Vagina (tissue), 2 donors: Measurements from ENCODE around the gene NKIRAS1. TPM values are rescaled to one million over a fixed set of nuclear protein-coding genes. Genes with fewer than 3 reads are reported as not detected.

Source experiments
- DNase-seq, 2 donors: peaks; one replicate each; pipeline ENCODE4 v3.0.0-alpha.2; 2017; ENCODE audit errors: extremely low spot score in 2 of 2
- H3K27ac ChIP-seq: fragments of 200-600 bp; sonication (generic); one replicate; pipeline ENCODE4 v1.5.1; 2019
- H3K27me3 ChIP-seq: fragments of 200-600 bp; sonication (generic); one replicate; pipeline ENCODE4 v1.5.1; 2019
- H3K36me3 ChIP-seq, 2 donors: fragments of 200-600 bp; sonication (generic); one replicate each; pipeline ENCODE4 v1.5.1; 2017 to 2019
- H3K4me1 ChIP-seq: fragments of 200-600 bp; sonication (generic); one replicate; pipeline ENCODE4 v1.5.1; 2019
- H3K4me3 ChIP-seq, 2 donors: fragments of 200-600 bp; sonication (generic); 1 replicate in 1 of 2; 2 replicates in 1 of 2; pipeline ENCODE4 v1.5.1; 2016 to 2019
- H3K9me3 ChIP-seq: fragments of 200-600 bp; sonication (generic); one replicate; pipeline ENCODE4 v1.5.1; 2019
- CTCF ChIP-seq, 3 experiments: fragments of 450-650 bp in 2 of 3; fragments of 200-600 bp in 1 of 3; sonication (generic) in 1 of 3; IDR thresholded peaks; one replicate each; pipeline ENCODE4 v1.5.1; 2017 to 2019; ENCODE audit warnings: antibody characterized with exemption in 3 of 3, mild to moderate bottlenecking in 2 of 3, moderate library complexity in 2 of 3
- POLR2A ChIP-seq, 2 donors: fragments of 450-650 bp; IDR thresholded peaks; one replicate each; pipeline ENCODE4 v1.6.1; 2017; ENCODE audit warnings: antibody characterized with exemption in 2 of 2, mild to moderate bottlenecking in 2 of 2, moderate library complexity in 2 of 2
- POLR2AphosphoS5 ChIP-seq, 2 donors: sonication (generic); formaldehyde crosslinking; IDR thresholded peaks; one replicate each; pipeline ENCODE4 v1.9.0; 2017; ENCODE audit warnings: antibody characterized with exemption in 2 of 2, mild to moderate bottlenecking in 2 of 2, low read depth in 1 of 2; ENCODE audit not compliant: insufficient read depth in 1 of 2
- intact Hi-C: fragments of 100-400 bp; cut with DNase I; formaldehyde crosslinking; loops from one replicate; pipeline ENCODE4 v1.15.1; 2023
- total RNA-seq: library from RNA; depleted of rRNA; stranded (reverse); fragments of >200 nt; gene quantifications from one replicate; pipeline ENCODE4 v1.2.3, GENCODE V29; 2016

NKIRAS1 gene
- total RNA-seq, 1 donor from 2014 or later, result 9.1 TPM

GRCh38 chr3:23845326-23846216 is 71.2 kb downstream of the NKIRAS1 start:
- Histone ChIP-seq H3K27ac (no peak overlapping the region), H3K4me3 (no peak overlapping the region), H3K27me3 (no peaks in the 10 kb centered on the region), H3K4me1 (no peaks in the 10 kb centered on the region), H3K9me3 (no peaks in the 10 kb centered on the region), H3K36me3 (no peaks in the 10 kb centered on the region)
- DNase-seq, result no peak
- TF ChIP-seq POLR2AphosphoS5 (IDR thresholded peaks at IDR 0.05; ENCODE audit: insufficient read depth in 1 of 2, low read depth in 1 of 2) (no peak), CTCF (IDR thresholded peaks at IDR 0.05) (no peak), POLR2A (IDR thresholded peaks at IDR 0.05) (no peak)
- intact Hi-C loops, result no loop called here

- Histone ChIP-seq H3K36me3 (no peaks in the 10 kb centered on the region), H3K4me3 (no peak overlapping the region), H3K9me3 (no peaks in the 10 kb centered on the region), H3K27me3 (no peaks in the 10 kb centered on the region), H3K4me1 (no peaks in the 10 kb centered on the region), H3K27ac (no peak overlapping the region)
- TF ChIP-seq CTCF (IDR thresholded peaks at IDR 0.05) (no peak), POLR2A (IDR thresholded peaks at IDR 0.05) (no peak), POLR2AphosphoS5 (IDR thresholded peaks at IDR 0.05; ENCODE audit: insufficient read depth in 1 of 2, low read depth in 1 of 2) (no peak)
- no peak for DNase-seq
- intact Hi-C loops, result no loop called here
Measured at GRCh38 chr3:23843869-23844268, 72.9 kb downstream of the NKIRAS1 start.

Other genes with a start within 250 kb of the NKIRAS1 start
- 124 TPM for gene UBE2E1, start 111.0 kb downstream of the NKIRAS1 start, total RNA-seq
- 2,641 TPM for gene RPL15, start 142 bp upstream of the NKIRAS1 start, total RNA-seq
- 19.4 TPM for gene NR1D2, start 28.3 kb upstream of the NKIRAS1 start, total RNA-seq